ENCODE results near the gene XYLT2.

Gene XYLT2

GRCh38 chr17:50352072-50352692 is 6.3 kb downstream of the XYLT2 start:
- no peak for DNase-seq

DNA sequence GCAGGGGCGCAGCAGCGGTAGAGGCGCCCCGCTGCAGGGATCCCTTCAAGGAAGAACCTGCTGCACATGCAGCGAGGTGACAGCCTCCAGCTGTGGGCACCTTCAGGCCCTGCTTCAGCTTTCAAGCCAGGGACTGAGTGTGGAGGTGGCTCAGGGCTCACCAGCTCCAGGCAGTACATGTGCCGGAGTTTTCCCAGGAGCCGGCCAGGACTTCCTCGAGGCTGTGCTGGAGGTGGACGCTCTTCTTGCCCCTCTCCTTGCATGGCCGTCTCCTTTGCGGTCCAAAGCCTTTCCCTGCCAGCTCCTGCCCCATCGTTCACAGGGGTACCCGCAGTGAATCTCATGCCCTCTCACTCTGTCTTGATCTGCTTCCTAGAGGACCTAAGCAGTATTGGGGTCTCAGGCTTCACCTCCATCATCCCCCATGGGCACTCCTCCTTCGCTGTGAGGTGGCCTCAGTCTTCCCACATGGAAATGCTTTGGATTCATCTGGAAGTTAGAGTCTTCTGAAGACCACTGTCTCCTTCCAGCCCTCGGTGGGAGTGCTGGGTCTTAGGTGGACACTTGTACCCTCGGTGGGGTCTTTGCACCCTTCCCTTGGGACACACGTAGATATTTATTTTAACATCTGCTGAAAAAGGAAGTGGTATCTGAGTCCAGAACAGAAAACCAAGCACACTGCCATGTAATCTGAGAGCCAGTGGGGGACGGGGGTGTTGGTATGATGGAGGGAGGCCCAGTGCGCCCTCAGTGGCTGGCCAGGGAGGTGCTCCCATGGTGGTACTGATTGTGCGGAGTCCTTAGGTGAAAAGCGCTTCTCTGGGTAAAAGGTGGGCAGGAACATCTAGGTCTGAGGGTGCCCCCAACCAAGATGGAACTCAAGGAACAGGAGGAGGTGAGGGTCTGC is 7.0 kb downstream of the XYLT2 start:
- DNase-seq, result no peak

- no peak for DNase-seq
These were observed 7.8 kb downstream of the XYLT2 start for GRCh38 chr17:50353600-50354195.

DNA sequence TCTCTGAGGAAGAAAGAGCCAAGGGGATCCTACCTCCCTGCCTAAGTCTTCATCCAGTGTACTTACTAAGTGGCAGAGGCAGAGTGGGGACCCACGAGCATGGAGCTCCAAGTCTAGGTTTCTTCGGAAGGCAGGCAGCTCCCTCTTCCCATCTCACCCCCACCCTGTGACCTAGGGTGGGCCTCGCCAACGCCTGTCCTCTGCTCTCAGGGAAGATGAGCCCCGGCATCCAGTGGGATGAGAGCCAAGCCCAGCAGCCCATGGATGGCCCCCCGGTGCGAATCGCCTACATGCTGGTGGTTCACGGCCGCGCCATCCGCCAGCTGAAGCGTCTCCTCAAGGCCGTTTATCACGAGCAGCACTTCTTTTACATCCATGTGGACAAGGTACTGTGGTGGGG is 8.3 kb downstream of the XYLT2 start:
- no peak for DNase-seq

- no peak for DNase-seq
These were observed 8.8 kb downstream of the XYLT2 start for GRCh38 chr17:50354776-50355175.

GRCh38 chr17:50355336-50355700 is 9.4 kb downstream of the XYLT2 start:
- no peak for DNase-seq

DNA sequence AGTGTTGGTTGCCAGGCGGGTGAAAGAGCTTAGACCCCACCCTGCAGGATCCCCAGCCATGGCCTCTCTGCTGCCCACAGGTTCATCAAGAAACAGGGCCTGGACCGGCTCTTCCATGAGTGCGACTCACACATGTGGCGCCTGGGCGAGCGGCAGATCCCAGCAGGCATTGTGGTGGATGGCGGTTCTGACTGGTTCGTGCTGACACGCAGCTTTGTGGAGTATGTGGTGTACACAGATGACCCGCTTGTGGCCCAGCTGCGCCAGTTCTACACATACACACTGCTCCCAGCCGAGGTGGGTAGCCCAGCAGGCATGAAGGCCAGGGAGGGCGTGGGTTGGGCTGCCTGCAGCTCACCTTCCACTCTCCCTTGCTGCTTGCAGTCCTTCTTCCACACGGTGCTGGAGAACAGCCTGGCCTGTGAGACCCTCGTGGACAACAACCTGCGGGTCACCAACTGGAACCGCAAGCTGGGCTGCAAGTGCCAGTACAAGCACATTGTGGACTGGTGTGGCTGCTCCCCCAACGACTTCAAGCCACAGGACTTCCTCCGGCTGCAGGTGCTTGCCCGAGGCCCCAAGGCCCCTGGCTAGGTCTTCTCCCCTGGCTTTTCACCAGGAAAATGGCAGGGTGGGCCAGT is 9.9 kb downstream of the XYLT2 start:
- no peak for DNase-seq

GRCh38 chr17:50356418-50356817 is 10.5 kb downstream of the XYLT2 start:
- DNase-seq, result no peak

DNA sequence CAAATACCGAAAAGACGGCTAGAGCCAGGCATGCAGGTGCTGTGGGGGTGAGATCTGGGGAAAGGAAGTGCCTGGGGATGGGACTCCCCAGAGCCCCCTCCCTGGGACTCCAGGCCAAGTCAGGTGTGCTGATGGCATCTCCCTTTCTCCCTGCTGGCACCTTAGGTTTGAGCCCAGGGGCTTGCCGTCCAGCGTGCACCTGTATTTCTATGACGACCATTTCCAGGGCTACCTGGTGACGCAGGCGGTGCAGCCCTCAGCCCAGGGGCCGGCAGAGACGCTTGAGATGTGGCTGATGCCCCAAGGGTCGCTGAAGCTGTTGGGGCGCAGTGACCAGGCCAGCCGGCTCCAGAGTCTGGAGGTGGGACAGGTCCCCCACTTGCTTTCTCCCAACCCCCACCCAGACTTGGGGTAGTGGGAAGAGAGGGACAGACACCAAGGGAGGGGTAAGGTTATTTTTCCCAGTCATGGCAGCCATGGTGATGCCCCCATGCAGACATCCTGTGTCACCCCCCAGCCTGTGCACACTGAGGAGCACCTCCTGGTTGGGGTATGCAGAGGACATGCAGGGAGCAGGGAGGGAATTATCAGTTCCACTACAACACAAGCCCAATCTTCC is 11.1 kb downstream of the XYLT2 start:
- DNase-seq, result no peak

GRCh38 chr17:50358177-50358576 is 12.3 kb downstream of the XYLT2 start:
- no peak for DNase-seq

DNA sequence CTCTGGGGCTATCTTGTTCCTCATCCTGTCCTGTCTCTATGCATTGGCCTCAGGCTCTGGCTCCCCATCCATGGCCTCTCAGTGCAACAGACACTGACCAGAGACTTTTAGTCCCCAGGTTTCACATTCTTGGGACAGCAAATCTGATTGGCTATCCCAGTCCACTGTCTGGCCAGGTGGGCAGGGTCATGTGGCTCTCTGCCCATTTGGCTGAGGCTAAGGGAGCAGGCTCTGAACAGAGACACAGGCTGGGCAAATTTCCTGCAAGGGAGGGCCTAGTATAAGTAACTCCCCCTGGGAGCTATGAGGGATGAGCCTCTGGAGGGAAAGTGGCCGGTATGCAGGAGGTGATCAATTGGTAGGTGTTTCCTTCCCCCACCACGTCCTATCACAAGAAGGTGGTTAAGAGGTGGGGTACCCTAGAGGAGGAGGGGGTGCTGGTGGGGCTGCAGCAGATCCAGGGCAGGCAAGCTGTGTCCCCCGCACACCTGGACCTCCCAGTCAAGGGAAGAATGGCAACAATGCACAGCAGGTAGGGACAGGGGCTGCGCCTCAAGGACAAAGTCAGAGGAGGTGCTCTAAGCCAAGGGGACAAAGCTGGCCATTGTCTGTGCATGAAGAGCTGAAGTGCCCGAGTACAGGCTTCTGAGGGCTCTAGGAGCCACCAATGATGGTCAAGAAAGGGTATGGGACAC is 13.2 kb downstream of the XYLT2 start:
- DNase-seq, result no peak

DNA sequence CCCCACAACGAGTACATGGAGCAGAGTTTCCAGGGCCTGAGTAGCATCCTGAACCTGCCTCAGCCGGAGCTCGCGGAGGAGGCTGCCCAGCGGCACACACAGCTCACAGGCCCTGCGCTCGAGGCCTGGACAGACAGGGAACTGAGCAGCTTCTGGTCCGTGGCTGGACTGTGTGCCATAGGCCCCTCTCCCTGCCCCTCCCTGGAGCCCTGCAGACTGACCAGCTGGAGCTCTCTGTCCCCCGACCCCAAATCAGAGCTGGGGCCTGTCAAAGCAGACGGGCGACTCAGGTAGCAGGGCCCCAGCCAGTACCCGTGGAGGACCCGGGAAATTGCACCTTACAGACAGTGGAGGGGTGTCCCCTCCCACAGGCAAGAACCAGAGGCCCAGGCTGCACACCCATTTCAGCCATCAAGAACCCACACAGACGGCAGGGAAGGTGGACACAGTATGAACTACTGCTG is 14.1 kb downstream of the XYLT2 start:
- DNase-seq, result no peak

GRCh38 chr17:50360486-50361115 is 14.7 kb downstream of the XYLT2 start:
- DNase-seq, result no peak

- DNase-seq, result peak; percentile 24
These were observed 15.9 kb downstream of the XYLT2 start for GRCh38 chr17:50361561-50362480.

GRCh38 chr17:50362661-50363060 is 16.7 kb downstream of the XYLT2 start:
- DNase-seq, result no peak

GRCh38 chr17:50363217-50364060 is 17.5 kb downstream of the XYLT2 start:
- DNase-seq, result peak; percentile 7

DNA sequence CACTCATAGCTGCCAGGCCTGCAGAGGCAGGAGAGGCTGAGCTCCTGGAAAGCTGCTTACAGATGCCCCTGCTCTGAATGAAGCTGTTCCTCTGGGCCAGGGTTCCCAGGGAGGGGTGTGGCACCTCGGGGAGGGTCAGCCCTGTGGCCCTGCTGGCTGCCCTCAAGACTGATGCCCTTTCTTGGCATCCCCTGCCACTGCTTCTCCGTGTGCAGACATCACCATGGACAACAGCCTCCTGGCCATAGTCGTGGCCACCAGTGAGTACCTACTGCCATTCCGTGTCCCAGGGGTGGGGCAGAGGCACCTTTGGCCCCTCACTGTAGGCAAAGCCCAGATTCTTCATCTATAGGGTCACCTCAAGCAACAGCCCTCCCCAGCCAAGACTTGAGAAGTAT is 18.1 kb downstream of the XYLT2 start:
- DNase-seq, result no peak

DNA sequence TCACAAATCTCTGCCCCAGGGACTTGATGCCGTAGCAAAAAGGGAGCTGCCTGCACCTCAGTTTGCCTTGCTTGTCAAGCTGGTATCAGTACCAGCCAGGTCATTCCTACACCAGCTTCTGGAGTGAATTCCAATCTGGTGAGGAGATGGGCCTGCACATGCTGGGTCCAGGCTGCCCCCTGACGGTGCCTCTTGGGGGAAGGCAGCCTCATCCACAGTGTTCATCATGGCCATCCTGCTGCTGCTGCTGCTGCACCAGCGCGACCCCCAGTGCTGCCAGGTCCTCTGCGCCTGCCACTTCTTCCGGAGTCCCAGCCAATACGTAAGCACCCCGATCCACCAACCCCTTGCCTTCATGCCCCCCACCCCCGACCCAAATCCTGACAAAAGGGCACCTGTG is 18.8 kb downstream of the XYLT2 start:
- DNase-seq, result no peak

- no peak for DNase-seq
These were observed 19.2 kb downstream of the XYLT2 start for GRCh38 chr17:50365165-50365564.
